ENCODE data around the gene SEPTIN5.

GRCh38 chr22:19743081-19743480 is 28.8 kb downstream of the SEPTIN5 start:
- TF ChIP-seq EZH2phosphoT487 (IDR thresholded peaks at IDR 0.05), result no peak
- no peak for TF ChIP-seq CTCF (IDR thresholded peaks at IDR 0.05)
